ENCODE measurements around the gene SEC31A.

Gene SEC31A

GRCh38 chr4:82773057-82773456, 117.9 kb downstream of the SEC31A start:
- no peak for DNase-seq (ENCODE audit: low read depth in 3 of 3)

- DNase-seq (ENCODE audit: low read depth in 3 of 3), result no peak
These were observed 120.3 kb downstream of the SEC31A start for GRCh38 chr4:82770607-82771006.

All from stimulated activated CD4-positive, alpha-beta T cell treated with anti-CD3 and anti-CD28 coated beads, TNF-alpha, amount 100 ng/mL, for 48 hours (primary cell).